ENCODE measurements around the gene RNF220. TPM values are rescaled to one million over a fixed set of nuclear protein-coding genes. Genes with fewer than 3 reads are reported as not detected.

RNF220 gene
- total RNA-seq, 1 donor from 2014 or later, result 47.1 TPM

DNA sequence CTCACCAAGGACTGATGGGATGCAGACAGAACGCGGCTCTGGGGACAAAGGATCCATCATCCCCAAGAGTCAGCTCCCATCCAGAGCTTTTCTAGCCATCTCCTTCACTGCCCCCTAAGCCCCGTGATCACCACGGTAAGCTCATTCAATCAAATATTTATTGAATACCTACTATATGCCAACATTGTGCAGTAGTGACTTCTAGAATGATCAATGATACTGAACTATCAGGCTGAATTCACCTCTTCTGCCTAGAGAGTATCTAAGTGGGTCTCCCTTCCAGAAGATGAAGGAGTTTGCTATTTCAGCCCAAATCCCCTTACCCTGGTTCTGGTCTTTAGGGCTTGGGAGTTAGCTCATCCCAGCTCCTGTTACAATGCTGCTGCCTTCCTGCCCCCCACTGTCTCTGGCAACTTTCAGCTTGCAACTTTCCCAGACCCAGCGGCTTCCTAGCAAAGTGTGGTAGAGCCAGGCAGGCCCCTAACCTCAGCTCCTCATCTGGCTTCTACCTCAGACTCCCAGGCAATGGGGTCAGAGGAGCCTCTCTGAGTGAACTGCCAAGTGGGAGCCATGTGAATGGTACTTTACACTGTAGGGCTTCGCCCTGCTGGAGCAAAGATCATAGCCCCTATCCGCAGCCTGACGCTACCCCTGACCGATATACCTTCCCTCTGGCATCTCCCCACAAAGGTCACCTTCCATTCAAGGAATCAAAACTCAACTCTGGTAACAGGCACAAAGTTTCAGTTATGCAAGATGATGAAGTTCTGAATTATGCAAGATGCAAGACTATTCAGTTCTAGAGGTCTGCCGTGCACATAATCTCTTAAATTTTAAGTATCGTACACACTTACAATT lies 248.3 kb downstream of the RNF220 start:
- Mint-ChIP-seq H3K27me3 (ENCODE audit: low read depth, unreplicated experiment) (no peaks in the 10 kb centered on the region), H3K4me3 (ENCODE audit: unreplicated experiment) (no peak overlapping the region), H3K9me3 (ENCODE audit: unreplicated experiment) (no peaks in the 10 kb centered on the region), H3K4me1 (ENCODE audit: low read depth, unreplicated experiment) (peaks cover 6% of the 10 kb centered on the region), H3K27ac (ENCODE audit: unreplicated experiment) (no peak overlapping the region), H3K36me3 (ENCODE audit: low read depth, unreplicated experiment) (peaks cover 17% of the 10 kb centered on the region)
- H3K4me2 ChIP-seq (ENCODE audit: low read length), result no peak overlapping the region
- no peak overlapping the region for H3K27ac ChIP-seq (ENCODE audit: low read depth, low read length)
- DNase-seq (ENCODE audit: low read depth) (no peak), FAIRE-seq (no peak)
- no peaks in the 10 kb centered on the region for H3K4me1 ChIP-seq (ENCODE audit: insufficient read depth, low read length)
- H2AFZ ChIP-seq (ENCODE audit: low read depth, low read length), result no peak overlapping the region
- TF ChIP-seq EZH2 (IDR thresholded peaks at IDR 0.05; ENCODE audit: insufficient read depth, low read length), result no peak
- TF ChIP-seq, protein P1, sequence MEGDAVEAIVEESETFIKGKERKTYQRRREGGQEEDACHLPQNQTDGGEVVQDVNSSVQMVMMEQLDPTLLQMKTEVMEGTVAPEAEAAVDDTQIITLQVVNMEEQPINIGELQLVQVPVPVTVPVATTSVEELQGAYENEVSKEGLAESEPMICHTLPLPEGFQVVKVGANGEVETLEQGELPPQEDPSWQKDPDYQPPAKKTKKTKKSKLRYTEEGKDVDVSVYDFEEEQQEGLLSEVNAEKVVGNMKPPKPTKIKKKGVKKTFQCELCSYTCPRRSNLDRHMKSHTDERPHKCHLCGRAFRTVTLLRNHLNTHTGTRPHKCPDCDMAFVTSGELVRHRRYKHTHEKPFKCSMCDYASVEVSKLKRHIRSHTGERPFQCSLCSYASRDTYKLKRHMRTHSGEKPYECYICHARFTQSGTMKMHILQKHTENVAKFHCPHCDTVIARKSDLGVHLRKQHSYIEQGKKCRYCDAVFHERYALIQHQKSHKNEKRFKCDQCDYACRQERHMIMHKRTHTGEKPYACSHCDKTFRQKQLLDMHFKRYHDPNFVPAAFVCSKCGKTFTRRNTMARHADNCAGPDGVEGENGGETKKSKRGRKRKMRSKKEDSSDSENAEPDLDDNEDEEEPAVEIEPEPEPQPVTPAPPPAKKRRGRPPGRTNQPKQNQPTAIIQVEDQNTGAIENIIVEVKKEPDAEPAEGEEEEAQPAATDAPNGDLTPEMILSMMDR (IDR thresholded peaks at IDR 0.05; ENCODE audit: insufficient read depth, low read depth, low read length), result no peak
- H3K36me3 ChIP-seq (ENCODE audit: insufficient read depth, low read length), result peaks cover 2% of the 10 kb centered on the region
- H3K27me3 ChIP-seq (ENCODE audit: insufficient read depth, low read length), result no peaks in the 10 kb centered on the region
- no peak overlapping the region for H3K9ac ChIP-seq (ENCODE audit: low read length)
- no peak overlapping the region for H3K4me3 ChIP-seq (ENCODE audit: insufficient read depth, low read depth, low read length)
- H3K9me3 ChIP-seq (ENCODE audit: insufficient read depth, low read depth, low read length), result no peaks in the 10 kb centered on the region
- peaks cover 22% of the 10 kb centered on the region for H4K20me1 ChIP-seq (ENCODE audit: insufficient read depth, low read length)
- H3K79me2 ChIP-seq (ENCODE audit: insufficient read depth, low read length), result no peaks in the 10 kb centered on the region

DNA sequence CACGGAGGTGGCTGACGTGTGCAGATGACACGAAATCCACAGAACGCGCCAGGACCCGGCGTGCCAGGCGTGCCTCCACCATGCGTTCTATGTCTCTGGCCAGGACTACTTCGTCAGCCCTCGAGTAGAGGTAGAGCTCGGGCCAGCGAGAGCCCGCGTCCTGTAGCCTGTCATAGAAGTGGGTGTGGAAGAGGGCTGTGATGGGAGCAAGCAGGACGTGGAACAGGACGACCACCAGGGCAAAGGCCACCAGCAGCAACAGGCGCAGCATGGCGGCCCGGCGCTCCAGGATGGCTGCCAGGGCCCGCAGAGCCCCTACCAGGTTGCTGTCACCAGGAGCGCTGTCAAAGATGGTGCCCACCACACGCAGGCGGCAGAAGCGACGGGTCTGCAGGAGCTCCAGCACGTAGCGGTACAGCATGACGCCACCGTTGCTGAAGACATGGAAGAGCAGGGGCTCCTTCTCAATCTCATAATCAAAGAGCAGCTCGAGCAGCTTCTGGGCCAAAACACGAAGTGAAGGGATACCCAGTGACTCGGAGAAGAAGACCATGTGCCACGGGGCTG lies 249.6 kb downstream of the RNF220 start:
- H3K9me3 ChIP-seq (ENCODE audit: insufficient read depth, low read depth, low read length), result no peaks in the 10 kb centered on the region
- no peak overlapping the region for H3K27ac Mint-ChIP-seq (ENCODE audit: unreplicated experiment)
- H3K27me3 ChIP-seq (ENCODE audit: insufficient read depth, low read length), result no peaks in the 10 kb centered on the region
- H3K27ac ChIP-seq (ENCODE audit: low read depth, low read length), result no peak overlapping the region
- peaks cover 10% of the 10 kb centered on the region for H4K20me1 ChIP-seq (ENCODE audit: insufficient read depth, low read length)
- no peak overlapping the region for H3K4me3 Mint-ChIP-seq (ENCODE audit: unreplicated experiment)
- no peak overlapping the region for H3K9ac ChIP-seq (ENCODE audit: low read length)
- no peaks in the 10 kb centered on the region for H3K79me2 ChIP-seq (ENCODE audit: insufficient read depth, low read length)
- DNase-seq (ENCODE audit: low read depth) (no peak), FAIRE-seq (no peak)
- no peaks in the 10 kb centered on the region for H3K27me3 Mint-ChIP-seq (ENCODE audit: low read depth, unreplicated experiment)
- TF ChIP-seq, protein P1 (IDR thresholded peaks at IDR 0.05; ENCODE audit: insufficient read depth, low read depth, low read length), result no peak
- TF ChIP-seq EZH2 (IDR thresholded peaks at IDR 0.05; ENCODE audit: insufficient read depth, low read length), result no peak
- no peak overlapping the region for H3K4me3 ChIP-seq (ENCODE audit: insufficient read depth, low read depth, low read length)
- no peaks in the 10 kb centered on the region for H3K9me3 Mint-ChIP-seq (ENCODE audit: unreplicated experiment)
- no peaks in the 10 kb centered on the region for H3K4me1 Mint-ChIP-seq (ENCODE audit: low read depth, unreplicated experiment)
- H3K4me1 ChIP-seq (ENCODE audit: insufficient read depth, low read length), result no peaks in the 10 kb centered on the region
- H2AFZ ChIP-seq (ENCODE audit: low read depth, low read length), result no peak overlapping the region
- H3K36me3 ChIP-seq (ENCODE audit: insufficient read depth, low read length), result peaks cover 2% of the 10 kb centered on the region
- H3K36me3 Mint-ChIP-seq (ENCODE audit: low read depth, unreplicated experiment), result peaks cover 10% of the 10 kb centered on the region
- no peak overlapping the region for H3K4me2 ChIP-seq (ENCODE audit: low read length)

GRCh38 chr1:44655609-44656008 lies 250.6 kb downstream of the RNF220 start:
- Histone ChIP-seq H3K4me2 (ENCODE audit: low read length) (no peak overlapping the region), H3K4me3 (ENCODE audit: insufficient read depth, low read depth, low read length) (no peak overlapping the region), H4K20me1 (ENCODE audit: insufficient read depth, low read length) (peaks cover 10% of the 10 kb centered on the region), H3K27me3 (ENCODE audit: insufficient read depth, low read length) (no peaks in the 10 kb centered on the region), H3K36me3 (ENCODE audit: insufficient read depth, low read length) (peaks cover under 1% of the 10 kb centered on the region), H3K9ac (ENCODE audit: low read length) (no peak overlapping the region), H2AFZ (ENCODE audit: low read depth, low read length) (no peak overlapping the region), H3K79me2 (ENCODE audit: insufficient read depth, low read length) (no peaks in the 10 kb centered on the region), H3K4me1 (ENCODE audit: insufficient read depth, low read length) (no peaks in the 10 kb centered on the region), H3K9me3 (ENCODE audit: insufficient read depth, low read depth, low read length) (no peaks in the 10 kb centered on the region), H3K27ac (ENCODE audit: low read depth, low read length) (no peak overlapping the region)
- no peaks in the 10 kb centered on the region for H3K27me3 Mint-ChIP-seq (ENCODE audit: low read depth, unreplicated experiment)
- DNase-seq (ENCODE audit: low read depth), result no peak
- H3K27ac Mint-ChIP-seq (ENCODE audit: unreplicated experiment), result no peak overlapping the region
- no peaks in the 10 kb centered on the region for H3K4me1 Mint-ChIP-seq (ENCODE audit: low read depth, unreplicated experiment)
- H3K4me3 Mint-ChIP-seq (ENCODE audit: unreplicated experiment), result no peak overlapping the region
- no peaks in the 10 kb centered on the region for H3K9me3 Mint-ChIP-seq (ENCODE audit: unreplicated experiment)
- H3K36me3 Mint-ChIP-seq (ENCODE audit: low read depth, unreplicated experiment), result peaks cover 10% of the 10 kb centered on the region
- FAIRE-seq, result no peak
- TF ChIP-seq, protein P1 (IDR thresholded peaks at IDR 0.05; ENCODE audit: insufficient read depth, low read depth, low read length), result peak; percentile 72
- TF ChIP-seq EZH2 (IDR thresholded peaks at IDR 0.05; ENCODE audit: insufficient read depth, low read length), result no peak

Measured in astrocyte (in vitro differentiated cells and primary cell).